H1 (cell line): Measurements from ENCODE around the gene HPS3. TPM values are rescaled to one million over a fixed set of nuclear protein-coding genes. Genes with fewer than 3 reads are reported as not detected.

ENCODE experiments used
- CTCF ChIA-PET: fragments of 300-600 bp; sonication (Branson Sonifier 250); formaldehyde crosslinking; loops from one replicate; lab custom pipeline; 2021; ENCODE audit not compliant: partially characterized antibody; lab: Charles Lee
- POLR2A ChIA-PET: fragments of 300-600 bp; sonication (Branson Sonifier 250); formaldehyde crosslinking; loops from one replicate; lab custom pipeline; 2021; ENCODE audit warnings: inconsistent platforms; ENCODE audit not compliant: partially characterized antibody; lab: Charles Lee
- DNase-seq, 2 experiments: peaks; one replicate each; pipeline versions ENCODE4 v3.0.0 to v3.0.0-alpha.2; 2010 to 2022; ENCODE audit warnings: low spot score in 2 of 2, low read depth in 1 of 2, mixed read lengths in 1 of 2
- FAIRE-seq: peaks from 2 replicates; lab custom pipeline; 2011; peaks lifted over from hg19 to GRCh38; lab: Jason Lieb, UNC
- H2AFZ ChIP-seq: 2 replicates; pipeline ENCODE4 v1.8.1; 2012; ENCODE audit warnings: low read length, inconsistent platforms
- H2AK5ac ChIP-seq: 2 replicates; pipeline ENCODE4 v1.6.1; 2013; ENCODE audit warnings: low read depth, low read length
- H2BK120ac ChIP-seq: replicated peaks from 2 replicates; pipeline ENCODE3; 2013; ENCODE audit warnings: low read depth, low read length, inconsistent platforms
- H2BK12ac ChIP-seq: 2 replicates; pipeline ENCODE4 v1.6.1; 2013; ENCODE audit warnings: low read depth, low read length
- H2BK15ac ChIP-seq: 2 replicates; pipeline ENCODE4 v1.6.1; 2013; ENCODE audit warnings: low read length
- H2BK20ac ChIP-seq: 2 replicates; pipeline ENCODE4 v1.6.1; 2013; ENCODE audit warnings: low read length
- H2BK5ac ChIP-seq: 2 replicates; pipeline ENCODE4 v1.6.1; 2013; ENCODE audit warnings: low read depth, low read length
- H3K14ac ChIP-seq: 2 replicates; pipeline ENCODE4 v1.6.1; 2013; ENCODE audit warnings: inconsistent platforms; ENCODE audit not compliant: insufficient read length
- H3K18ac ChIP-seq: 2 replicates; pipeline ENCODE4 v1.6.1; 2013; ENCODE audit warnings: low read length; ENCODE audit errors: extremely low read depth
- H3K23ac ChIP-seq: 2 replicates; pipeline ENCODE4 v1.6.1; 2013; ENCODE audit warnings: inconsistent platforms; ENCODE audit not compliant: insufficient read length
- H3K23me2 ChIP-seq: 2 replicates; pipeline ENCODE4 v1.6.1; 2013; ENCODE audit warnings: low read depth, low read length
- H3K27ac ChIP-seq: 2 replicates; pipeline ENCODE4 v1.6.1; 2011; ENCODE audit warnings: low read depth, low read length, inconsistent platforms
- H3K27me3 ChIP-seq, 4 experiments: replicated peaks in 1 of 4; 1 replicate in 1 of 4; 2 replicates in 3 of 4; pipeline versions ENCODE4 v1.6.1 to v1.8.1; 2011 to 2013; ENCODE audit warnings: low read length in 3 of 4, mild to moderate bottlenecking in 3 of 4, inconsistent platforms in 2 of 4, mixed read lengths in 2 of 4, moderate library complexity in 1 of 4; ENCODE audit not compliant: control insufficient read depth in 3 of 4, insufficient read depth in 3 of 4; ENCODE audit errors: extremely low read depth in 1 of 4
- H3K36me3 ChIP-seq, 4 experiments: 2 replicates each; pipeline versions ENCODE4 v1.6.1 to v1.8.1; 2011 to 2013; ENCODE audit warnings: mild to moderate bottlenecking in 4 of 4, low read length in 3 of 4, moderate library complexity in 2 of 4, control low read depth in 1 of 4, inconsistent platforms in 1 of 4; ENCODE audit not compliant: insufficient read depth in 4 of 4, control insufficient read depth in 2 of 4
- H3K4ac ChIP-seq: replicated peaks from 2 replicates; pipeline ENCODE3; 2013; ENCODE audit warnings: low read length, low read depth, mixed read lengths, inconsistent platforms; ENCODE audit not compliant: insufficient read length
- H3K4me1 ChIP-seq, 4 experiments: replicated peaks in 1 of 4; 1 replicate in 1 of 4; 2 replicates in 3 of 4; pipeline versions ENCODE4 v1.6.1 to v1.8.1; 2011 to 2013; ENCODE audit warnings: low read length in 3 of 4, inconsistent platforms in 2 of 4, mixed read lengths in 1 of 4; ENCODE audit not compliant: insufficient read depth in 4 of 4, control insufficient read depth in 3 of 4
- H3K4me2 ChIP-seq, 2 experiments: 2 replicates each; pipeline versions ENCODE4 v1.6.1 to v1.8.1; 2011 to 2013; ENCODE audit warnings: low read depth in 2 of 2, low read length in 2 of 2, control low read depth in 1 of 2, inconsistent platforms in 1 of 2, mild to moderate bottlenecking in 1 of 2; ENCODE audit not compliant: insufficient read depth in 1 of 2
- H3K4me3 ChIP-seq, 4 experiments: fragments of 200-600, 300-600 bp in 1 of 4; sonication (generic), shearing (Covaris generic), sonication (Bioruptor Twin) in 1 of 4; 2 replicates each; pipeline versions ENCODE4 v1.5.1 to v1.8.1; 2011 to 2016; ENCODE audit warnings: low read length in 4 of 4, low read depth in 3 of 4, control low read depth in 2 of 4, inconsistent platforms in 2 of 4, mild to moderate bottlenecking in 2 of 4, mixed read lengths in 1 of 4, moderate library complexity in 1 of 4; ENCODE audit not compliant: insufficient read depth in 2 of 4; ENCODE audit errors: extremely low read depth in 1 of 4
- H3K56ac ChIP-seq: replicated peaks from 2 replicates; pipeline ENCODE3; 2013; ENCODE audit warnings: low read depth, mild to moderate bottlenecking, mixed read lengths, low read length, inconsistent platforms; ENCODE audit not compliant: insufficient read length
- H3K79me1 ChIP-seq: 2 replicates; pipeline ENCODE4 v1.6.1; 2013; ENCODE audit warnings: low read depth, low read length, control low read depth
- H3K79me2 ChIP-seq, 2 experiments: 2 replicates each; pipeline versions ENCODE4 v1.6.1 to v1.8.1; 2012 to 2013; ENCODE audit warnings: low read length in 2 of 2, mild to moderate bottlenecking in 2 of 2, inconsistent platforms in 1 of 2; ENCODE audit not compliant: insufficient read depth in 2 of 2, control insufficient read depth in 1 of 2
- H3K9ac ChIP-seq, 4 experiments: replicated peaks in 1 of 4; 1 replicate in 1 of 4; 2 replicates in 3 of 4; pipeline versions ENCODE4 v1.6.1 to v1.8.1; 2011 to 2013; ENCODE audit warnings: low read depth in 3 of 4, low read length in 3 of 4, control low read depth in 2 of 4, mild to moderate bottlenecking in 2 of 4, moderate library complexity in 2 of 4, inconsistent platforms in 1 of 4; ENCODE audit errors: extremely low read depth in 1 of 4
- H3K9me3 ChIP-seq, 2 experiments: 2 replicates each; pipeline versions ENCODE4 v1.6.1 to v1.8.1; 2012 to 2013; ENCODE audit warnings: mild to moderate bottlenecking in 2 of 2, moderate library complexity in 2 of 2, control low read depth in 1 of 2, inconsistent platforms in 1 of 2, low read depth in 1 of 2, low read length in 1 of 2, mixed read lengths in 1 of 2; ENCODE audit not compliant: insufficient read depth in 2 of 2
- H4K20me1 ChIP-seq, 2 experiments: replicated peaks in 1 of 2; 2 replicates each; pipeline versions ENCODE3 to v1.8.1; 2011 to 2013; ENCODE audit warnings: inconsistent platforms in 2 of 2, low read length in 2 of 2, mild to moderate bottlenecking in 1 of 2; ENCODE audit not compliant: insufficient read depth in 2 of 2, control insufficient read depth in 1 of 2
- H4K5ac ChIP-seq: 2 replicates; pipeline ENCODE4 v1.6.1; 2013; ENCODE audit warnings: low read length, low read depth, mixed read lengths, inconsistent platforms; ENCODE audit not compliant: insufficient read length
- H4K8ac ChIP-seq: 2 replicates; pipeline ENCODE4 v1.8.0; 2013; ENCODE audit warnings: mild to moderate bottlenecking, moderate library complexity, low read length, inconsistent platforms; ENCODE audit not compliant: insufficient read depth; ENCODE audit errors: extremely low read depth
- H4K91ac ChIP-seq: replicated peaks from 2 replicates; pipeline ENCODE3; 2013; ENCODE audit warnings: low read length, mixed read lengths, inconsistent platforms; ENCODE audit not compliant: insufficient read length
- ATF2 ChIP-seq: IDR thresholded peaks from 2 replicates; pipeline ENCODE4 v1.6.1; 2012; ENCODE audit warnings: low read length, inconsistent platforms
- CEBPB ChIP-seq: IDR thresholded peaks from 2 replicates; pipeline ENCODE4 v1.6.1; 2012; ENCODE audit warnings: low read depth, low read length
- CTBP2 ChIP-seq: IDR thresholded peaks from 2 replicates; pipeline ENCODE4 v1.7.0; 2011; ENCODE audit warnings: borderline replicate concordance, mild to moderate bottlenecking, moderate library complexity, mixed read lengths, low read length; ENCODE audit not compliant: insufficient read depth, insufficient read length
- MAX ChIP-seq: IDR thresholded peaks from 2 replicates; pipeline ENCODE4 v1.6.1; 2012; ENCODE audit warnings: inconsistent platforms
- NANOG ChIP-seq: IDR thresholded peaks from 2 replicates; pipeline ENCODE4 v1.6.1; 2011; ENCODE audit warnings: low read length, low read depth, mild to moderate bottlenecking, inconsistent platforms; ENCODE audit not compliant: insufficient read depth, poor library complexity, severe bottlenecking
- SIX5 ChIP-seq: IDR thresholded peaks from 2 replicates; pipeline ENCODE4 v1.6.1; 2011; ENCODE audit warnings: mild to moderate bottlenecking, low read depth, low read length
- SP2 ChIP-seq: IDR thresholded peaks from 2 replicates; pipeline ENCODE4 v1.6.1; 2012; ENCODE audit warnings: mild to moderate bottlenecking, low read length, inconsistent platforms
- TEAD4 ChIP-seq: IDR thresholded peaks from 2 replicates; pipeline ENCODE4 v1.6.1; 2012; ENCODE audit warnings: low read depth, low read length, inconsistent platforms, mixed read lengths
- WGBS, 2 experiments: shearing (Covaris generic) in 1 of 2; methylation state at CpG; one replicate each; pipeline versions ENCODE4 v1.1.6 to v1.1.7; 2013 to 2015; ENCODE audit warnings: low lambda C conversion rate in 2 of 2, mixed read lengths in 2 of 2, inconsistent platforms in 1 of 2, low coverage in 1 of 2, missing lambda C conversion rate in 1 of 2; ENCODE audit not compliant: insufficient replicate concordance in 2 of 2, insufficient coverage in 1 of 2, insufficient read length in 1 of 2; ENCODE audit errors: extremely low coverage in 1 of 2, missing lambda C conversion rate in 1 of 2; 5-methylcytosine and 5-hydroxymethylcytosine counted together
- polyA plus RNA-seq, 7 experiments: library from polyadenylated mRNA; depleted of rRNA in 3 of 7; stranded (reverse) in 5 of 7; unstranded in 2 of 7; fragments of >200 nt in 5 of 7; fragments of 200-250 nt in 2 of 7; gene quantifications; 1 replicate in 5 of 7; 2 replicates in 1 of 7; 4 replicates in 1 of 7; pipeline versions ENCODE4 v1.2.1 to v1.2.3, GENCODE V29; 2011 to 2013; ENCODE audit warnings: missing spikeins in 2 of 7, mixed read lengths in 2 of 7
- total RNA-seq: library from RNA; stranded (reverse); fragmentation: NEBNext Ultra II Directional; extraction: Animal tissue kit (Norgen Biotek cat#: 25700); gene quantifications from 2 replicates; pipeline ENCODE4 v1.2.1, GENCODE V29; 2021

The HPS3 gene
- total and polyA plus RNA-seq, 2 of the 8 experiments (the other 6 are each of a cell fraction or from before 2014, with no cell fraction given), result 23.7 to 48.7 TPM

- Histone ChIP-seq H3K79me1 (no peaks in the 10 kb centered on the region; the same call in 1 of the 2 replicates), H4K91ac (no peak overlapping the region), H3K9ac (no peak overlapping the region), H3K4me2 (no peak overlapping the region), H2BK12ac (no peak overlapping the region), H3K79me2 (peaks cover 0 to 69% of the 10 kb centered on the region in 2 experiments), H3K27me3 (no peaks in the 10 kb centered on the region), H3K9me3 (no peaks in the 10 kb centered on the region), H3K23ac (no peak overlapping the region), H2AFZ (no peak overlapping the region), H4K5ac (no peak overlapping the region), H2AK5ac (no peak overlapping the region), H3K18ac (no peak overlapping the region), H2BK120ac (no peak overlapping the region), H3K4me3 (no peak overlapping the region), H3K4ac (no peak overlapping the region), H3K56ac (no peak overlapping the region), H2BK5ac (no peak overlapping the region), H3K23me2 (no peaks in the 10 kb centered on the region), H2BK15ac (no peak overlapping the region), H3K27ac (no peak overlapping the region), H4K20me1 (peaks cover 2 to 4% of the 10 kb centered on the region in 2 experiments), H3K4me1 (no peaks in the 10 kb centered on the region; a peak in 1 of 7 replicates), H3K36me3 (peaks cover 0 to 35% (median 4%) of the 10 kb centered on the region in 4 experiments; a peak in 5 of 8 replicates), H4K8ac (no peak overlapping the region), H3K14ac (no peak overlapping the region), H2BK20ac (no peak overlapping the region)
- CTCF ChIA-PET, result interaction anchor here (1.4 to 1.7 kb wide), 2 partner anchors 40 to 125 kb away, joined by 4 read pairs; no protein-coding TSS in a partner anchor
- TF ChIP-seq CTBP2, result no peak
- no peak for TF ChIP-seq MAX
- TF ChIP-seq ATF2, result no peak
- no peak for TF ChIP-seq SP2
- TF ChIP-seq CEBPB, result no peak
- no peak for TF ChIP-seq NANOG
- TF ChIP-seq TEAD4, result no peak
- no peak for TF ChIP-seq SIX5
- DNase-seq (no peak), FAIRE-seq (no peak)
- 94% methylated on average over 3 of the region's 3 CpGs; no CpG with 5 or more reads in 1 of the 2 experiments for WGBS, 2 experiments
- POLR2A ChIA-PET, result no interaction called here
These were observed 49.3 kb upstream of the HPS3 start for GRCh38 chr3:149080011-149080698.
